HEK293 (cell line): ENCODE results near the gene CACYBP.
A peak's percentile ranks its signal among the peaks of the same experiment; 100 is the strongest.

Experiments used
- BCL6B ChIP-seq: fragments of 450-650 bp; formaldehyde crosslinking; IDR thresholded peaks from 2 replicates; pipeline ENCODE4 v1.5.1; 2017; ENCODE audit warnings: missing biosample characterization, missing genetic modification characterization
- KLF7 ChIP-seq: fragments of 450-650 bp; formaldehyde crosslinking; IDR thresholded peaks from 2 replicates; pipeline ENCODE4 v1.5.1; 2016; ENCODE audit warnings: missing biosample characterization, missing genetic modification characterization, borderline replicate concordance
- KLF9 ChIP-seq: fragments of 450-650 bp; formaldehyde crosslinking; IDR thresholded peaks from 2 replicates; pipeline ENCODE4 v1.5.1; 2016; ENCODE audit warnings: missing biosample characterization, missing genetic modification characterization, low read depth
- PBX3 ChIP-seq: sonication (generic); formaldehyde crosslinking; IDR thresholded peaks from 2 replicates; pipeline ENCODE4 v1.8.1; 2022; ENCODE audit warnings: mild to moderate bottlenecking, moderate library complexity, missing genetic modification reagents
- ZBTB11 ChIP-seq: fragments of 450-650 bp; formaldehyde crosslinking; conservative IDR thresholded peaks from 2 replicates; pipeline ENCODE4 v1.5.1; 2016; ENCODE audit warnings: low read depth, missing biosample characterization, missing genetic modification characterization
- ZBTB17 ChIP-seq: fragments of 450-650 bp; formaldehyde crosslinking; IDR thresholded peaks from 2 replicates; pipeline ENCODE4 v1.5.1; 2016; ENCODE audit warnings: missing biosample characterization, missing genetic modification characterization
- ZNF202 ChIP-seq: fragments of 450-650 bp; formaldehyde crosslinking; IDR thresholded peaks from 2 replicates; pipeline ENCODE4 v1.5.1; 2016; ENCODE audit warnings: missing biosample characterization, missing genetic modification characterization, borderline replicate concordance
- ZNF311 ChIP-seq: fragments of 450-650 bp; formaldehyde crosslinking; IDR thresholded peaks from 2 replicates; pipeline ENCODE4 v1.5.1; 2017; ENCODE audit warnings: missing biosample characterization, missing genetic modification characterization, borderline replicate concordance
- ZNF398 ChIP-seq: fragments of 450-650 bp; formaldehyde crosslinking; IDR thresholded peaks from 2 replicates; pipeline ENCODE4 v1.5.1; 2017; ENCODE audit warnings: missing biosample characterization, missing genetic modification characterization
- ZNF488 ChIP-seq: fragments of 450-650 bp; formaldehyde crosslinking; IDR thresholded peaks from 2 replicates; pipeline ENCODE4 v1.5.1; 2016; ENCODE audit warnings: missing biosample characterization, missing genetic modification characterization
- ZNF518A ChIP-seq: fragments of 450-650 bp; formaldehyde crosslinking; conservative IDR thresholded peaks from 2 replicates; pipeline ENCODE4 v1.5.1; 2016; ENCODE audit warnings: low read depth, missing biosample characterization, missing genetic modification characterization
- ZNF558 ChIP-seq: fragments of 450-650 bp; formaldehyde crosslinking; IDR thresholded peaks from 2 replicates; pipeline ENCODE4 v1.5.1; 2016; ENCODE audit warnings: missing biosample characterization, missing genetic modification characterization
- ZNF561 ChIP-seq: fragments of 450-650 bp; IDR thresholded peaks from 2 replicates; pipeline ENCODE4 v1.5.1; 2018; ENCODE audit warnings: missing biosample characterization, missing genetic modification characterization, borderline replicate concordance
- ZNF585B ChIP-seq: fragments of 450-650 bp; formaldehyde crosslinking; IDR thresholded peaks from 2 replicates; pipeline ENCODE4 v1.5.1; 2016; ENCODE audit warnings: missing biosample characterization, missing genetic modification characterization
- ZNF610 ChIP-seq: fragments of 450-650 bp; formaldehyde crosslinking; IDR thresholded peaks from 2 replicates; pipeline ENCODE4 v1.5.1; 2016; ENCODE audit warnings: missing biosample characterization, missing genetic modification characterization, borderline replicate concordance
- ZNF629 ChIP-seq: fragments of 450-650 bp; formaldehyde crosslinking; IDR thresholded peaks from 2 replicates; pipeline ENCODE4 v1.5.1; 2017; ENCODE audit warnings: missing biosample characterization, missing genetic modification characterization
- ZNF664 ChIP-seq: fragments of 450-650 bp; formaldehyde crosslinking; IDR thresholded peaks from 2 replicates; pipeline ENCODE4 v1.5.1; 2016; ENCODE audit warnings: missing biosample characterization, missing genetic modification characterization
- ZNF701 ChIP-seq: fragments of 450-650 bp; formaldehyde crosslinking; IDR thresholded peaks from 2 replicates; pipeline ENCODE4 v1.5.1; 2016; ENCODE audit warnings: missing biosample characterization, missing genetic modification characterization
- ZSCAN4 ChIP-seq: fragments of 450-650 bp; formaldehyde crosslinking; IDR thresholded peaks from 2 replicates; pipeline ENCODE4 v1.5.1; 2017; ENCODE audit warnings: missing biosample characterization, missing genetic modification characterization
- ZSCAN5A ChIP-seq: fragments of 450-650 bp; formaldehyde crosslinking; IDR thresholded peaks from 2 replicates; pipeline ENCODE4 v1.5.1; 2016; ENCODE audit warnings: missing biosample characterization, missing genetic modification characterization

CACYBP gene

GRCh38 chr1:175023043-175023921 is 23.5 kb downstream of the CACYBP start, which contains the start of gene MRPS14 (continued):
- TF ChIP-seq ZSCAN4 (tag by site-specific recombination) (peak; percentile 35; the same call in 1 of the 2 replicates), ZNF398 (tag by site-specific recombination) (no peak), ZNF488 (tag by site-specific recombination) (no peak), KLF7 (tag by site-specific recombination) (peak; percentile 66; the same call in 1 of the 2 replicates), ZBTB11 (tag by site-specific recombination) (peak; percentile 82), ZBTB17 (tag by site-specific recombination) (peak; percentile 96), ZNF664 (tag by site-specific recombination) (peak; percentile 54; the same call in 1 of the 2 replicates), ZNF518A (tag by site-specific recombination) (peak; percentile 83; the same call in 1 of the 2 replicates), ZNF629 (tag by site-specific recombination) (peak; percentile 76), KLF9 (tag by site-specific recombination) (peak; percentile 76), ZNF585B (no peak), ZNF202 (tag by site-specific recombination) (no peak), BCL6B (tag by site-specific recombination) (no peak), PBX3 (CRISPR knock-in tag) (no peak), ZNF701 (no peak), ZNF610 (peak; percentile 60; the same call in 1 of the 2 replicates), ZSCAN5A (tag by site-specific recombination) (peak; percentile 42; the same call in 1 of the 2 replicates), ZNF311 (tag by site-specific recombination) (no peak), ZNF558 (tag by site-specific recombination) (peak; percentile 74), ZNF561 (tag by site-specific recombination) (peak; percentile 89; the same call in 1 of the 2 replicates)
